ENCODE data around the gene CALCOCO2.

- no peak for TF ChIP-seq CTCF (IDR thresholded peaks at IDR 0.05)
- TF ChIP-seq POLR2A (IDR thresholded peaks at IDR 0.05): no peak
Observed at GRCh38 chr17:48809182-48809581, 21.7 kb upstream of the CALCOCO2 start.
